GM21717 (cell line): ENCODE measurements around the gene SRP68.

Source experiments
- ATAC-seq: cut with Tn5 transposase; IDR thresholded peaks from one replicate; pipeline ENCODE4 v1.9.1; 2021; ENCODE audit warnings: mild to moderate bottlenecking, moderate library complexity; ENCODE audit not compliant: unreplicated experiment

SRP68 gene

GRCh38 chr17:76019833-76020467, 52.4 kb downstream of the SRP68 start:
- no peak for ATAC-seq

- ATAC-seq = no peak
Observed at GRCh38 chr17:76018801-76019200, 53.5 kb downstream of the SRP68 start.

GRCh38 chr17:76018340-76018680, 54.0 kb downstream of the SRP68 start:
- no peak for ATAC-seq

GRCh38 chr17:76017481-76018339, 54.6 kb downstream of the SRP68 start:
- ATAC-seq = no peak

- no peak for ATAC-seq
Observed at GRCh38 chr17:76014925-76015261, 57.4 kb downstream of the SRP68 start.

GRCh38 chr17:76014100-76014924, 58.0 kb downstream of the SRP68 start:
- peak; percentile 49 for ATAC-seq

GRCh38 chr17:76013377-76013932, 58.9 kb downstream of the SRP68 start:
- ATAC-seq = no peak

GRCh38 chr17:76011951-76012350, 60.4 kb downstream of the SRP68 start:
- no peak for ATAC-seq

- no peak for ATAC-seq
Observed at GRCh38 chr17:76009969-76010661, 62.2 kb downstream of the SRP68 start.

- no peak for ATAC-seq
Observed at GRCh38 chr17:76009447-76009846, 62.9 kb downstream of the SRP68 start.

- ATAC-seq = no peak
Observed at GRCh38 chr17:76008630-76009425, 63.5 kb downstream of the SRP68 start.

GRCh38 chr17:76008208-76008607, 64.1 kb downstream of the SRP68 start:
- no peak for ATAC-seq

GRCh38 chr17:76007850-76008165, 64.5 kb downstream of the SRP68 start:
- ATAC-seq = no peak

GRCh38 chr17:76007131-76007849, 65.0 kb downstream of the SRP68 start:
- no peak for ATAC-seq

GRCh38 chr17:76005263-76006149, 66.8 kb downstream of the SRP68 start:
- no peak for ATAC-seq

- ATAC-seq = no peak
Observed at GRCh38 chr17:76004750-76005262, 67.5 kb downstream of the SRP68 start.

- ATAC-seq = no peak
Observed at GRCh38 chr17:76003915-76004314, 68.4 kb downstream of the SRP68 start.

GRCh38 chr17:76002100-76002499, 70.2 kb downstream of the SRP68 start:
- no peak for ATAC-seq
